Effector memory CD4-positive, alpha-beta T cell (primary cell): ENCODE data around the gene PLPPR2.
"Not testable (repeated sequence)": the region's sequence is repeated elsewhere in the genome, so short reads cannot be mapped to it uniquely, and the experiment has no call there.

Experiments
- DNase-seq, 3 donors: peaks; one replicate each; pipeline ENCODE4 v3.0.0-alpha.2; 2020
- H3K27ac ChIP-seq: 2 replicates; pipeline ENCODE4 v1.7.0; 2013; ENCODE audit warnings: mild to moderate bottlenecking, low read length, moderate library complexity; ENCODE audit not compliant: insufficient read depth, poor library complexity, severe bottlenecking
- H3K27me3 ChIP-seq: replicated peaks from 2 replicates; pipeline ENCODE4 v1.7.0; 2013; ENCODE audit warnings: mild to moderate bottlenecking, low read length; ENCODE audit not compliant: insufficient read depth, control insufficient read depth, poor library complexity, severe bottlenecking
- H3K36me3 ChIP-seq: 2 replicates; pipeline ENCODE4 v1.7.0; 2013; ENCODE audit warnings: mild to moderate bottlenecking, low read length, moderate library complexity; ENCODE audit not compliant: control insufficient read depth, insufficient read depth
- H3K4me1 ChIP-seq: 2 replicates; pipeline ENCODE4 v1.7.0; 2013; ENCODE audit warnings: low read length, mild to moderate bottlenecking; ENCODE audit not compliant: control insufficient read depth, insufficient read depth, poor library complexity, severe bottlenecking
- H3K4me3 ChIP-seq: 2 replicates; pipeline ENCODE4 v1.7.0; 2013; ENCODE audit warnings: low read length, low read depth, mild to moderate bottlenecking; ENCODE audit not compliant: insufficient read depth, poor library complexity, severe bottlenecking
- H3K9me3 ChIP-seq: 2 replicates; pipeline ENCODE4 v1.7.0; 2013; ENCODE audit warnings: mild to moderate bottlenecking, low read length, moderate library complexity; ENCODE audit not compliant: control insufficient read depth

The PLPPR2 gene

GRCh38 chr19:11373166-11373884, 18.1 kb downstream of the PLPPR2 start:
- no peak for DNase-seq
- H3K9me3 ChIP-seq: no peaks in the 10 kb centered on the region
- H3K27ac ChIP-seq: no peak overlapping the region
- peaks cover 20% of the 10 kb centered on the region for H3K4me1 ChIP-seq
- H3K27me3 ChIP-seq: no peaks in the 10 kb centered on the region
- H3K36me3 ChIP-seq: peaks cover 6% of the 10 kb centered on the region
- H3K4me3 ChIP-seq: no peak overlapping the region

GRCh38 chr19:11373885-11374432, 18.7 kb downstream of the PLPPR2 start:
- peaks cover 20% of the 10 kb centered on the region for H3K4me1 ChIP-seq
- H3K36me3 ChIP-seq: peaks cover 6% of the 10 kb centered on the region
- H3K27ac ChIP-seq: peak overlapping the region; percentile 93
- no peak for DNase-seq
- H3K9me3 ChIP-seq: no peaks in the 10 kb centered on the region
- peak overlapping the region; percentile 61 for H3K4me3 ChIP-seq
- no peaks in the 10 kb centered on the region for H3K27me3 ChIP-seq

- peak within 1 kb of the TSS; percentile 61 for H3K4me3 ChIP-seq
- peaks cover 6% of the 10 kb centered on the region for H3K36me3 ChIP-seq
- peak within 1 kb of the TSS; percentile 93 for H3K27ac ChIP-seq
- H3K9me3 ChIP-seq: no peaks in the 10 kb centered on the region
- no peaks in the 10 kb centered on the region for H3K27me3 ChIP-seq
- peaks cover 20% of the 10 kb centered on the region for H3K4me1 ChIP-seq
- DNase-seq: peak; percentile 94 to 96 (median 96)
Measured at GRCh38 chr19:11374433-11375142, 19.4 kb downstream of the PLPPR2 start, which contains the start of gene SWSAP1. Gene SWSAP1 (plus strand): TSS chr19:11374666. CDS start chr19:11374681, 15 bp downstream.

- Histone ChIP-seq H3K27ac (peak overlapping the region; percentile 93), H3K27me3 (no peaks in the 10 kb centered on the region), H3K36me3 (peaks cover 6% of the 10 kb centered on the region), H3K4me3 (peak overlapping the region; percentile 61), H3K9me3 (no peaks in the 10 kb centered on the region), H3K4me1 (peaks cover 25% of the 10 kb centered on the region)
- peak; percentile 46 to 65 (median 60) for DNase-seq
Measured at GRCh38 chr19:11375143-11375948, 20.1 kb downstream of the PLPPR2 start.

GRCh38 chr19:11377237-11377636, 22.0 kb downstream of the PLPPR2 start:
- Histone ChIP-seq H3K27me3 (no peaks in the 10 kb centered on the region), H3K27ac (no peak overlapping the region), H3K9me3 (no peaks in the 10 kb centered on the region), H3K36me3 (peaks cover 6% of the 10 kb centered on the region), H3K4me1 (peaks cover 31% of the 10 kb centered on the region), H3K4me3 (no peak overlapping the region)
- no peak for DNase-seq

GRCh38 chr19:11377756-11378155, 22.5 kb downstream of the PLPPR2 start:
- Histone ChIP-seq H3K9me3 (no peaks in the 10 kb centered on the region), H3K4me1 (peaks cover 32% of the 10 kb centered on the region), H3K36me3 (peaks cover 6% of the 10 kb centered on the region), H3K4me3 (no peak overlapping the region), H3K27ac (no peak overlapping the region), H3K27me3 (peaks cover 1% of the 10 kb centered on the region)
- DNase-seq: no peak

GRCh38 chr19:11378319-11379189, 23.3 kb downstream of the PLPPR2 start:
- no peak overlapping the region for H3K27ac ChIP-seq
- peaks cover 6% of the 10 kb centered on the region for H3K36me3 ChIP-seq
- no peaks in the 10 kb centered on the region for H3K9me3 ChIP-seq
- H3K4me3 ChIP-seq: no peak overlapping the region
- H3K4me1 ChIP-seq: peaks cover 39% of the 10 kb centered on the region
- peaks cover 9% of the 10 kb centered on the region for H3K27me3 ChIP-seq
- DNase-seq: no peak

- peaks cover 38% of the 10 kb centered on the region for H3K4me1 ChIP-seq
- H3K4me3 ChIP-seq, DNase-seq, H3K9me3 ChIP-seq, H3K36me3 ChIP-seq, H3K27ac ChIP-seq: not testable (repeated sequence)
- peaks cover 13% of the 10 kb centered on the region for H3K27me3 ChIP-seq
Measured at GRCh38 chr19:11379269-11379845, 24.1 kb downstream of the PLPPR2 start.
